HG02588 (cell line): Measurements from ENCODE around the gene TNFRSF14.
"Not testable (repeated sequence)": the region's sequence is repeated elsewhere in the genome, so short reads cannot be mapped to it uniquely, and the experiment has no call there.

Experiments
- ATAC-seq: cut with Tn5 transposase; IDR thresholded peaks from one replicate; pipeline ENCODE4 v1.9.1; 2021; ENCODE audit warnings: mild to moderate bottlenecking, moderate library complexity; ENCODE audit not compliant: unreplicated experiment

TNFRSF14 gene

DNA sequence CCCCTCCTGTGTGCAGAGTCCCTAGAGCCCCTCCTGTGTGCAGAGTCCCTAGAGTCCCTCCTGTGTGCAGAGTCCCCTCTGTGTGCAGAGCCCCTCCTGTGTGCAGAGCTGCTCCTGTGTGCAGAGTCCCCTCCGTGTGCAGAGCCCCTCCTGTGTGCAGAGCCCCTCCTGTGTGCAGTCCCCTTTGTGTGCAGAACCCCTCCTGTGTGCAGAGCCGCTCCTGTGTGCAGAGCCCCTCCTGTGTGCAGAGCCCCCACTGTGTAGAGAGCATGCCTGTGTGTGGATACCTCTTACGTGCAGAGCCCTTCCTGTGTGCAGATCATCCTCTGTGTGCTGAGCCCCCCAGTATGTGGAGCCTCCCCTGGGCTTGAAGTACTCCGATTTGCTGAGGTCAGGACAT, 17.8 kb upstream of the TNFRSF14 start:
- no peak for ATAC-seq

DNA sequence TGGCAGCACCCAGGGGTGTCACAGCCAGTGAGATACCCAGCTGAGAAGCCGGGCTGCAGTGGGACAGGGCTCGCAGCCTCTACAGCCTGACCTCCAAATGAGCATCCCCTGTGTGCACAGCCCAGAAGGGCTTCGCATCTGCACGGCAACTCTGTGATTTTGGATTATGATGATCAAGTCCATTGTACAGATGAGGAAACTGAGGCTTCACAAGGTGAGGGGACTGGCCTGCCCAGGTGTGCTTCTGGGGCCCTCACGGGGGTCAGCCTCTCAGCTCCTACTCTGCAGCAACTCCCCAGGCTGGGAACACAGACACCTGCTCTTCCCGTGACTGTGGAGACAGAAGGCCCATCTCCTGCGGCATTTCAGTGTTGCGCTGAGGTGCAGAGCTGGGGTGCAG, 17.3 kb upstream of the TNFRSF14 start:
- ATAC-seq: no peak

- ATAC-seq: no peak
Measured at GRCh38 chr1:2539312-2539907, 16.8 kb upstream of the TNFRSF14 start.

DNA sequence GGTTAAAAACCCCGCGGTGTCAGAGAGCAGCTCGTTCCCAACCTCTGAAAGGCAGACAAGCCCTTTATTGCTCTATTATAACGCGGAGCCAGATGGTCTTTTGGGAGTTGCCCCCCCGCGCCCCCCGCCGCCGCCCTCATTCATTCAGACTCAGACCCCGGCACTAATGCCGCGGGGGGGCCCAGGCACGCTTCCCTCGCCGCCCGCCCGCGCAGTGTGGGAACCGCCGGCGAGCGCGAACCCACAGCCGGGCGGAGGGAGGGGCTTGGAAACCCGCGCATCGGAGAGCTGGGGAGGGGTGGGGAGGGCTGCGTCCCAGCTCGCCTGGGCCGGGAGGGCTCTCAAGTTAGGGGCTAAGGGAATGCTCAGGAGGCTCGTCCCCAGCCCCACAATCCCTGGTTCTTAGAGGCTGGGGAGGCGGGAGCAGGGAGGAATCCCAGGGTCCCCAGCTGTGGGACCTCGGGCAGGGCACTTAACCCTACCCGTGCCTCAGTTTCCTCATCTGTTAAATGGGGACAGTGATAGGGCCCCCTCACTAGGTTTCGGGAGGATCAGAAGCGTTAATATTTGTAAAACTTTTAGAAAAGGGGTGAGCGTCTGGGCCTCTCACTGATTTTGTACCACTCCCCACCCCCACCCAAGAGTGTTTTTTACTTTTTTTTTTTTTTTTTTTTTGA, 15.2 kb upstream of the TNFRSF14 start:
- no peak for ATAC-seq

- no peak for ATAC-seq
Measured at GRCh38 chr1:2541619-2542245, 14.4 kb upstream of the TNFRSF14 start.

DNA sequence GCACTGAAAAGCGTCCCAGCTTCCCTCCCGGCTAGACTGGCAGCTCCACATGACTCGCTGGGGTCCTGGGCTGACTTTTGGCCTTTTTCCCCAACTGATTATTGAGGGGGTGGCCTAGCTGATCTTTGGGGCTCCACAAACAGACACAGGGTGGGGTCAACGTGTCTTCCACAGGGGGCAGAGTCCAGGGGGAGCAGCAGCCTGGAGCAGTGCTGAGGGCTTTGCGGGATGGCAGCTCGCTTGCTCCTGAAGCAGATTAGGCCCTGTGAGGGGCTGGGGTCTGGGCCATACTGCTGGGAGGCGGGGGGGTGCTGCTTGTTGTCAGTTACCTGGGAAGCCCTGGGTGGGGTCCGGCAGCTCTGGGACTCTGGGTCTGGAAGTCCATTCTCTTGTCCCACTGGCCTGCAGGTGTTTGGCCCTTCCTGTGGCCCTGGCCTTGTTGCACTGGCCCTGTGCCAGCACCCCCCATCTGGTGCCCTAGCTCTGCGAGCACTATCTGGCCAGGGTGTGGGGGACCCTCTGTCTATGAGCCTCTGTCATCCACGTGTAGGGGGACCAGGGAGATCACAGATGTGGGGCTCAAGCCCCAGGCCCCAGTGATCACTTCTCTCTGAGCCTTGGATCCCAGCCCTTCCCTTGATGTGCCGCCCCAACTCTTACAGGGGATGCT, 13.8 kb upstream of the TNFRSF14 start:
- no peak for ATAC-seq

DNA sequence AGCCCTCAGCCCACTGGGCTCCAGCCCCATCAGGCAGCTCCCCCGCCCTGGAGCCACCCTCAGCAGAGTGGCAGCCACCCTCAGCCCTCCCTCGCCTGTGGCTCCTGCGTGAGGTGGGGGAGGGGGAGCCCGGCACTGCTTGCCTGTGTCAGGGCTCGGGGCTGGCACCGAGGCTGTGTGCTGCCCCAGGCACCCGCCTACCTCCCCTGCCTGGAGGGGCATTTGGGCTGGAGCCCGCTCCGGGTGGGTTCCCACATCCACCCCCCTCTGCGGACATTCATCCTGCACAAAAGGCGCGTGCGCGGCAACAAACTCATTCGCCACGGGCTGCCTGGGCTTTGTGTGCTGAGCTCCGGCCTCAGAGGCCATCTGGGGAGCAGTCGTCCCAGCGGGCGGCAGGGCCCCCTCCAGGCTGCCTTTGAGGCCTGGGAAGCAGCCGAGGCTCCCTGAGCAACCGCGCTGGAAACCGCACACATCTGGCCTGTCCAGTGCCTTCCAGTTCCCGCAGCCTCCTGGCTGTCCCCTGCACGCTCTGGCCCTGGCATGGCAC, 12.6 kb upstream of the TNFRSF14 start:
- no peak for ATAC-seq

- ATAC-seq: no peak
Measured at GRCh38 chr1:2544093-2544874, 11.9 kb upstream of the TNFRSF14 start.

- no peak for ATAC-seq
Measured at GRCh38 chr1:2544875-2545640, 11.1 kb upstream of the TNFRSF14 start.

- peak; percentile 31 for ATAC-seq
Measured at GRCh38 chr1:2545754-2546514, 10.2 kb upstream of the TNFRSF14 start.

DNA sequence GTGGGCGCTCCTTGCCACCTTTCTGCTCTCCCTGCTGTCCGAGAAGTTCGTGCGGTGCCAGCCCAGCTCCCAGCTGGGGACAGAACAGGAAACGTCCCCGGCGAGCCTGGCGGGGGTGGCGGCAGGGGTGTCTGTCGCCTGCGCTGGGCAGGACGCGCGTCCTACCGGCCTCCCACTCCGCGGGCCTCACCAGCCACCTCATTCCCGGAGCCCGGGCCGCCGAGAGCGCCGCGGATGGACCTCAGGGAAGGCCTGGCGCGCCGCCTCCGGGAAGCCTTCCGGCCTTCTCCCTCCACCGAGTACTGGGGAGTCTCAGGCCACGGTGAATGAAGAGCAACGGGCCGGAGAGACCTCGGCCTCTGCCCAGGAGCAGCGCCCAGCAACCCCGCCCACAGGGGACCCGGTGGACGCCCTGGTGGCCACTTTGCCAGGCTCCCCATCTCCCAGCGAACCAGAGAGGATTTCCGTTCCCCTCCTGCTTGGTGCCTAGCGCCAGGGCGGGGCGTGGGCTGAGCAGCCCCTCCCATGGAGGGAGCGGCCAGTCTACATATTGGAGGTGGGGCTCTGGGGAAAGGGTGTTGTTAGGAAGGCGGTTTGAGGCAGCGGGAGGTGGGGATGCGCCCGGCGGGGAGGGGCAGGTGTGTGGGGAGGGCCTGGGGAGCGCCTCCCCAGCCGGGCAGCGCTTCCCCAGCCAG, 9.5 kb upstream of the TNFRSF14 start:
- peak; percentile 25 for ATAC-seq

DNA sequence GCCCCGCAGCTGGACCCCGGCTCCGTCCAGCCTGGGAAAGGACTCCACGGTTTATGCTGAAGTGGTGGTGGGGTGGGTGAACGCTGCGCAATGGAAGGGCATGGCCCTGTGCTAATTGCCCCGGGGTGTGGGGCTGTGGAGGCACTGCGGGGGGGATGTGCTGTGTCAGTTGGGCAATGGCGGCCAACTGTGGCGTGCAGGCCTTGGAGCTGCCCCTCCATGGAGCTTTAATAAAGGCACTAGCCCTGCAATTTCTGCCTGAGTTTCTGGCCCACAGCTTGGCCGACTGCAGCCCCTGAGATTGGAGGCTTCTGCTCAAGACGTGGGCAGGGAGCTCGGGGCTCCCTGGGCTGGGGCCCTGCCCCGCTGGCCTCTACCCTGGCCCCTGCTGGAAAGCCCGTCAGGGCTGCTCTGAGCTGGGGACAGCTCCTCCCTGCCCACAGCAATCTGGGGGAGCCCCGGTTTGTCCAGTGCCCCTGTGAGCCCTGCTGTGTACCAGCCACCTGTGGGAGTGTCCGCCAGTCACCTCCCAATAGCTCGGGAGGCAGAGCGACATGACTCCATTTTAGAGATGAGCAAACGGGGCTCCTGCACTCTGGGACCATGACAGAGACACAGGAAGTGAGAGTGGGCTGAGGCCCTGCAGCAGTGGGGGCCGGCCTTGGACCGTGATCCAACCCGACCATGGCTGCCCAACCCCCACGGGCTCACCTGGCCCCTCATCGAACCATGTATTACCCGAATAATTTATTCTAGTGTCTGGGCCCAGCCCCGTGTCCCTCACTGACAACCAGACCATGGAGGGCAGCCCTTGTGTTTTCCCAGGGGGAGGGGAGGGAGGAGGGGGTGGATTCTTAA, 8.7 kb upstream of the TNFRSF14 start:
- ATAC-seq: no peak

- ATAC-seq: peak; percentile 14
Measured at GRCh38 chr1:2548068-2548589, 8.0 kb upstream of the TNFRSF14 start.

- not testable (repeated sequence) for ATAC-seq
Measured at GRCh38 chr1:2549367-2550029, 6.7 kb upstream of the TNFRSF14 start.

- ATAC-seq: not testable (repeated sequence)
Measured at GRCh38 chr1:2550309-2550861, 5.8 kb upstream of the TNFRSF14 start.

DNA sequence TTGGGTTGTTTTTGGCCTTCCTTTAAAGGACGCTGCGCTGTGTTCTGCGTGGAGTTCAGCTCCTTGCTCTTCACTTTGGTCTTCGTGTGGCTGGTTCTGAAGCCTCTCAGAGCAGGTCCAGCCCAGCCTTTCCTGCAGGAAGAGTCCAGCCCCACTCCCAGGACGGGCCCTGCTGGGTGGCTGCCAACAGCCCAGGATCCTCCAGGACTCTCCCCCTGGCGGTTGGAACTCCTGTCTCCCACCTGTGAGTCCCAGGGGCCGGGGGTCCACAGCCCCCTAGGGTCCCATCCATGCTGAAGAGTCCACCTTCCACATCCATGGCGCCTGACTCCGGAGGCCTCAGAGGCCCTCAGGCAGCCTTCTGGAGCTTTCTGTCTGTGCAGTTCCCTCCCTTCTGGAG, 4.6 kb upstream of the TNFRSF14 start:
- not testable (repeated sequence) for ATAC-seq

GRCh38 chr1:2552189-2552588, 4.0 kb upstream of the TNFRSF14 start:
- no peak for ATAC-seq
